Stomach (tissue), 9 donors: Measurements from ENCODE around the gene INO80. TPM values are rescaled to one million over a fixed set of nuclear protein-coding genes. Genes with fewer than 3 reads are reported as not detected.
A peak's percentile ranks its signal among the peaks of the same experiment; 100 is the strongest.

Experiments used
- DNase-seq, 2 donors: peaks; one replicate each; pipeline versions ENCODE4 v3.0.0 to v3.0.0-alpha.2; 2013 to 2019
- H3K27ac ChIP-seq, 5 donors: fragments of 200-600 bp in 4 of 5; sonication (generic) in 4 of 5; one replicate each; pipeline ENCODE4 v1.5.1; 2013 to 2019; ENCODE audit warnings: mild to moderate bottlenecking in 1 of 5, moderate library complexity in 1 of 5
- H3K27me3 ChIP-seq, 3 donors: fragments of 200-600 bp; sonication (generic); one replicate each; pipeline ENCODE4 v1.5.1; 2017 to 2019; ENCODE audit warnings: mixed run types in 1 of 3
- H3K36me3 ChIP-seq, 4 donors: fragments of 200-600 bp; sonication (generic); 1 replicate in 3 of 4; 2 replicates in 1 of 4; pipeline ENCODE4 v1.5.1; 2016 to 2019
- H3K4me1 ChIP-seq, 4 donors: fragments of 200-600 bp; sonication (generic); one replicate each; pipeline ENCODE4 v1.5.1; 2016 to 2019
- H3K4me3 ChIP-seq, 4 donors: fragments of 200-600 bp; sonication (generic) in 3 of 4; one replicate each; pipeline ENCODE4 v1.5.1; 2016 to 2019; ENCODE audit warnings: mild to moderate bottlenecking in 1 of 4
- H3K9me3 ChIP-seq, 4 donors: fragments of 200-600 bp; sonication (generic); one replicate each; pipeline ENCODE4 v1.5.1; 2016 to 2019
- EP300 ChIP-seq: sonication (generic); formaldehyde crosslinking; IDR thresholded peaks from one replicate; pipeline ENCODE4 v1.6.1; 2017; ENCODE audit warnings: antibody characterized with exemption
- POLR2A ChIP-seq, 4 donors: fragments of 450-650 bp; IDR thresholded peaks; one replicate each; pipeline ENCODE4 v1.6.1; 2016; ENCODE audit warnings: antibody characterized with exemption in 4 of 4, control low read depth in 2 of 4, mild to moderate bottlenecking in 1 of 4, moderate library complexity in 1 of 4
- POLR2AphosphoS5 ChIP-seq, 3 donors: sonication (generic); formaldehyde crosslinking; IDR thresholded peaks; one replicate each; pipeline ENCODE4 v1.6.1; 2016; ENCODE audit warnings: antibody characterized with exemption in 3 of 3
- WGBS, 5 donors: extraction: QIAGEN DNeasy Blood & Tissue Kit in 3 of 5; methylation state at CpG; one replicate each; pipeline versions ENCODE4 v1.1.5 to v1.1.7; 2013 to 2018; 5-methylcytosine and 5-hydroxymethylcytosine counted together
- intact Hi-C: fragments of 100-400 bp; cut with DNase I; formaldehyde crosslinking; loops from one replicate; pipeline ENCODE4 v1.15.1; 2023; ENCODE audit warnings: low total_unique reads
- polyA plus RNA-seq, 3 donors: library from polyadenylated mRNA; stranded (reverse); fragments of 200-250 nt; gene quantifications; one replicate each; pipeline ENCODE4 v1.2.3, GENCODE V29; 2013
- total RNA-seq, 5 donors: library from RNA; depleted of rRNA; stranded (reverse); fragments of >200 nt; gene quantifications; one replicate each; pipeline versions ENCODE4 v1.1.0 to v1.2.3, GENCODE V29; 2014 to 2016
- TF ChIP-seq, protein P1 (sequence below), 7 experiments: fragments of 450-650 bp in 4 of 7; fragments of 200-600 bp in 3 of 7; sonication (generic) in 3 of 7; IDR thresholded peaks; one replicate each; pipeline ENCODE4 v1.5.1; 2016 to 2019; ENCODE audit warnings: antibody characterized with exemption in 7 of 7, control low read depth in 2 of 7, mild to moderate bottlenecking in 1 of 7
- donor health status: healthy with polysubstance abuse.
- donor health status: Bipolar disorder and iron deficiency.
- donor health status: healthy.

Gene INO80
- total and polyA plus RNA-seq, 8 donors, result 4.6 to 40.8 (median 29.2) TPM

GRCh38 chr15:41154412-41154811, 38.3 kb upstream of the INO80 start:
- H3K9me3 ChIP-seq, result no peaks in the 10 kb centered on the region
- no peak overlapping the region for H3K27ac ChIP-seq
- no peak overlapping the region for H3K4me3 ChIP-seq
- peaks cover 0 to 15% (median 5%) of the 10 kb centered on the region in 4 donors for H3K4me1 ChIP-seq
- H3K27me3 ChIP-seq, result no peaks in the 10 kb centered on the region
- no peaks in the 10 kb centered on the region for H3K36me3 ChIP-seq
- 49 to 62% (median 62%) methylated on average over 2 of the region's 2 CpGs for WGBS, 5 donors
- peak in 1 of 2 donors; percentile 13 for DNase-seq
- intact Hi-C loops, result no loop called here
- no peak for TF ChIP-seq EP300
- no peak for TF ChIP-seq POLR2AphosphoS5 (IDR thresholded peaks at IDR 0.05)
- TF ChIP-seq POLR2A (IDR thresholded peaks at IDR 0.05), result no peak
- TF ChIP-seq, protein P1, sequence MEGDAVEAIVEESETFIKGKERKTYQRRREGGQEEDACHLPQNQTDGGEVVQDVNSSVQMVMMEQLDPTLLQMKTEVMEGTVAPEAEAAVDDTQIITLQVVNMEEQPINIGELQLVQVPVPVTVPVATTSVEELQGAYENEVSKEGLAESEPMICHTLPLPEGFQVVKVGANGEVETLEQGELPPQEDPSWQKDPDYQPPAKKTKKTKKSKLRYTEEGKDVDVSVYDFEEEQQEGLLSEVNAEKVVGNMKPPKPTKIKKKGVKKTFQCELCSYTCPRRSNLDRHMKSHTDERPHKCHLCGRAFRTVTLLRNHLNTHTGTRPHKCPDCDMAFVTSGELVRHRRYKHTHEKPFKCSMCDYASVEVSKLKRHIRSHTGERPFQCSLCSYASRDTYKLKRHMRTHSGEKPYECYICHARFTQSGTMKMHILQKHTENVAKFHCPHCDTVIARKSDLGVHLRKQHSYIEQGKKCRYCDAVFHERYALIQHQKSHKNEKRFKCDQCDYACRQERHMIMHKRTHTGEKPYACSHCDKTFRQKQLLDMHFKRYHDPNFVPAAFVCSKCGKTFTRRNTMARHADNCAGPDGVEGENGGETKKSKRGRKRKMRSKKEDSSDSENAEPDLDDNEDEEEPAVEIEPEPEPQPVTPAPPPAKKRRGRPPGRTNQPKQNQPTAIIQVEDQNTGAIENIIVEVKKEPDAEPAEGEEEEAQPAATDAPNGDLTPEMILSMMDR (IDR thresholded peaks at IDR 0.05), result no peak

GRCh38 chr15:41153733-41154132, 37.7 kb upstream of the INO80 start:
- Histone ChIP-seq H3K27me3 (no peaks in the 10 kb centered on the region), H3K9me3 (no peaks in the 10 kb centered on the region), H3K27ac (no peak overlapping the region), H3K4me3 (no peak overlapping the region), H3K4me1 (peaks cover 0 to 20% (median 7%) of the 10 kb centered on the region in 4 donors), H3K36me3 (no peaks in the 10 kb centered on the region)
- intact Hi-C loops, result no loop called here
- no peak for TF ChIP-seq POLR2AphosphoS5 (IDR thresholded peaks at IDR 0.05)
- TF ChIP-seq, protein P1 (IDR thresholded peaks at IDR 0.05), result no peak
- TF ChIP-seq POLR2A (IDR thresholded peaks at IDR 0.05), result no peak
- no peak for TF ChIP-seq EP300
- DNase-seq, result no peak
- WGBS, 5 donors, result 87 to 100% (median 96%) methylated on average over 4 to 5 of the region's 5 CpGs

DNA sequence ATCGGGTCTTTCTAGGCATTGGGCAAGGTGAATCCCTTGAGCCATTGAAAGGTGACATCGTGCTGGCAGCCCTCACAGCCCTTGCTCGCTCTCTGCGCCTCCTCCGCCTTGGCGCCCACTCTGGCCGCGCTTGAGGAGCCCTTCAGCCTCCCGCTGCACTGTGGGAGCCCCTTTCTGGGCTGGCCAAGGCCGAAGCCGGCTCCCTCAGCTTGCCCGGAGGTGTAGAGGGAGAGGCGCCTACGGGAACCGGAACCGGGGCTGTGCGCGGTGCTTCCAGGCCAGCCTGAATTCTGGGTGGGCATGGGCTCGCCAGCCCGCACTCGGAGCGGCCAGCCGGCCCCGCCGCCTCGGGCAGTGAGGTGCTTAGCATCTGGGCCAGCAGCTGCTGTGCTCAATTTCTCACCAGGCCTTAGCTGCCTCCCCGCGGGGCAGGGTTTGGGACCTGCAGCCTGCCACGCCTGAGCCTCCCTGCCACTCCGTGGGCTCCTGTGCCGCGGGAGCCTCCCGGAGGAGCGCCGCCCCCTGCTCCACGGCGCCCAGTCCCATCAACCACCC, 35.4 kb upstream of the INO80 start:
- TF ChIP-seq, protein P1 (IDR thresholded peaks at IDR 0.05), result no peak
- DNase-seq, result no peak

GRCh38 chr15:41150279-41150678, 34.2 kb upstream of the INO80 start:
- Histone ChIP-seq H3K4me3 (no peak overlapping the region), H3K9me3 (no peaks in the 10 kb centered on the region), H3K4me1 (peaks cover 0 to 20% (median 7%) of the 10 kb centered on the region in 4 donors), H3K27ac (no peak overlapping the region), H3K27me3 (no peaks in the 10 kb centered on the region), H3K36me3 (no peaks in the 10 kb centered on the region)
- WGBS, 5 donors, result 41 to 71% (median 47%) methylated on average over 4 of the region's 4 CpGs
- no peak for TF ChIP-seq POLR2A (IDR thresholded peaks at IDR 0.05)
- no peak for TF ChIP-seq EP300
- TF ChIP-seq, protein P1 (IDR thresholded peaks at IDR 0.05), result no peak
- no peak for TF ChIP-seq POLR2AphosphoS5 (IDR thresholded peaks at IDR 0.05)
- intact Hi-C loops, result no loop called here
- no peak for DNase-seq

More for the DNA sequence above, 35.4 kb upstream of the INO80 start:
- Histone ChIP-seq H3K27me3 (no peaks in the 10 kb centered on the region), H3K27ac (no peak overlapping the region), H3K4me3 (no peak overlapping the region), H3K9me3 (no peaks in the 10 kb centered on the region), H3K36me3 (no peaks in the 10 kb centered on the region), H3K4me1 (peaks cover 0 to 20% (median 7%) of the 10 kb centered on the region in 4 donors)
- 97 to 98% (median 97%) methylated on average over 23 to 37 of the region's 37 CpGs for WGBS, 5 donors
- intact Hi-C loops, result no loop called here
